Measurements from ENCODE around the gene ARHGEF19. TPM values are rescaled to one million over a fixed set of nuclear protein-coding genes. Genes with fewer than 3 reads are reported as not detected.

The ARHGEF19 gene
- total and polyA plus RNA-seq, 2 of the 13 experiments (the other 11 are each of a cell fraction or from before 2014, with no cell fraction given) = 1.7 to 1.8 TPM

- TF ChIP-seq JDP2 (CRISPR knock-in tag; IDR thresholded peaks at IDR 0.05; ENCODE audit: borderline replicate concordance) = no peak
- no peak for TF ChIP-seq ATF7-NPFF (CRISPR knock-in tag; IDR thresholded peaks at IDR 0.05; ENCODE audit: low read depth)
- TF ChIP-seq KAT2B (IDR thresholded peaks at IDR 0.05; ENCODE audit: borderline replicate concordance, low read depth, low read length) = no peak
- TF ChIP-seq SETDB1 (CRISPR knock-in tag; IDR thresholded peaks at IDR 0.05; ENCODE audit: borderline replicate concordance) = no peak
- TF ChIP-seq MLXIP (CRISPR knock-in tag; IDR thresholded peaks at IDR 0.05; ENCODE audit: borderline replicate concordance) = no peak
- TF ChIP-seq AHR (CRISPR knock-in tag; IDR thresholded peaks at IDR 0.05) = no peak
- no peak for TF ChIP-seq ZNF83 (CRISPR knock-in tag; IDR thresholded peaks at IDR 0.05; ENCODE audit: borderline replicate concordance)
- TF ChIP-seq SAFB2 (CRISPR knock-in tag; IDR thresholded peaks at IDR 0.05; ENCODE audit: borderline replicate concordance, low read depth) = no peak
- TF ChIP-seq ZNF275 (CRISPR knock-in tag; IDR thresholded peaks at IDR 0.05; ENCODE audit: borderline replicate concordance) = no peak
- no peak for TF ChIP-seq NR0B2 (CRISPR knock-in tag; IDR thresholded peaks at IDR 0.05)
- TF ChIP-seq RBAK (CRISPR knock-in tag; IDR thresholded peaks at IDR 0.05) = no peak
- TF ChIP-seq GFI1 (CRISPR knock-in tag; IDR thresholded peaks at IDR 0.05; ENCODE audit: borderline replicate concordance) = no peak; the same call in 1 of the 2 replicates
- TF ChIP-seq ZNF234 (CRISPR knock-in tag; conservative IDR thresholded peaks at IDR 0.05) = no peak
- TF ChIP-seq KDM2A (CRISPR knock-in tag; IDR thresholded peaks at IDR 0.05; ENCODE audit: borderline replicate concordance, low read depth) = 0 out of 2 replicates have a peak, but pooled peaks have one; percentile 16
- no peak for TF ChIP-seq YY1 (IDR thresholded peaks at IDR 0.05; ENCODE audit: insufficient read depth, insufficient replicate concordance, low read depth, low read length)
- no peak for TF ChIP-seq LCORL (IDR thresholded peaks at IDR 0.05)
- 0 out of 2 replicates have a peak, but pooled peaks have one; percentile 34 for TF ChIP-seq LCORL (CRISPR knock-in tag; IDR thresholded peaks at IDR 0.05)
- no peak for TF ChIP-seq ZBTB39 (CRISPR knock-in tag; IDR thresholded peaks at IDR 0.05)
- TF ChIP-seq XBP1 (CRISPR knock-in tag; IDR thresholded peaks at IDR 0.05) = no peak
- no peak for TF ChIP-seq ZNF441 (CRISPR knock-in tag; IDR thresholded peaks at IDR 0.05; ENCODE audit: borderline replicate concordance)
- TF ChIP-seq ZFY (CRISPR knock-in tag; IDR thresholded peaks at IDR 0.05) = peak; percentile 88
- peak; percentile 60; the same call in 1 of the 2 replicates for TF ChIP-seq RNF2 (conservative IDR thresholded peaks at IDR 0.05; ENCODE audit: low read depth)
- no peak for TF ChIP-seq ZNF891 (CRISPR knock-in tag; IDR thresholded peaks at IDR 0.05)
These were observed 36.6 kb downstream of the ARHGEF19 start (continued) for GRCh38 chr1:16175610-16176553.

All from HepG2 (cell line).